ENCODE results near the gene HDDC3.

HDDC3 gene

GRCh38 chr15:90974216-90974615 lies 41.9 kb upstream of the HDDC3 start:
- no peak overlapping the region for H2BK120ac ChIP-seq (ENCODE audit: low read depth, low read length)
- H4K8ac ChIP-seq (ENCODE audit: low read length): no peak overlapping the region
- H2BK15ac ChIP-seq (ENCODE audit: low read depth, poor library complexity, severe bottlenecking): no peak overlapping the region
- H3K4me3 ChIP-seq (ENCODE audit: insufficient read depth in 1 of 2, low read depth in 1 of 2, low read length in 2 of 2): no peak overlapping the region
- H3K4ac ChIP-seq (ENCODE audit: low read depth in 1 of 2, low read length in 2 of 2): no peak overlapping the region
- no peak overlapping the region for H3K14ac ChIP-seq (ENCODE audit: low read length in 2 of 2)
- no peaks in the 10 kb centered on the region for H3K4me1 ChIP-seq (ENCODE audit: control insufficient read depth, insufficient read depth, low read depth, low read length)
- no peak overlapping the region for H3K23ac ChIP-seq (ENCODE audit: low read length in 2 of 2)
- no peak overlapping the region for H2BK12ac ChIP-seq (ENCODE audit: low read length in 2 of 2)
- no peak overlapping the region for H3K4me2 ChIP-seq (ENCODE audit: low read length, poor library complexity, severe bottlenecking)
- no peak overlapping the region for H3K9ac ChIP-seq (ENCODE audit: low read length)
- no peaks in the 10 kb centered on the region for H3K27me3 ChIP-seq (ENCODE audit: control insufficient read depth in 1 of 2, insufficient read depth in 1 of 2, low read length in 2 of 2)
- no peak overlapping the region for H3K27ac ChIP-seq (ENCODE audit: low read length, poor library complexity, severe bottlenecking)
- peaks cover 4% of the 10 kb centered on the region for H3K79me1 ChIP-seq (replicated peaks; ENCODE audit: low read length, poor library complexity, severe bottlenecking)
- H4K91ac ChIP-seq (ENCODE audit: low read length): no peak overlapping the region
- no peaks in the 10 kb centered on the region for H3K9me3 ChIP-seq (ENCODE audit: control insufficient read depth, low read length)
- DNase-seq: no peak
- H2AK5ac ChIP-seq (ENCODE audit: low read length, severe bottlenecking): no peak overlapping the region
- no peak overlapping the region for H2BK5ac ChIP-seq (ENCODE audit: low read depth, low read length, poor library complexity, severe bottlenecking)
- no peak overlapping the region for H2AFZ ChIP-seq (ENCODE audit: low read depth, low read length)
- no peak overlapping the region for H3K18ac ChIP-seq (ENCODE audit: low read depth in 1 of 2, low read length in 2 of 2)
- WGBS: 95% methylated on average over 21 of the region's 21 CpGs
- H3K36me3 ChIP-seq (ENCODE audit: control insufficient read depth in 1 of 2, insufficient read depth in 2 of 2, low read depth in 1 of 2, low read length in 2 of 2): peaks cover 14 to 51% of the 10 kb centered on the region in 2 experiments

- WGBS: 100% methylated on average over 3 of the region's 5 CpGs
- peaks cover 16 to 62% of the 10 kb centered on the region in 2 experiments for H3K36me3 ChIP-seq (ENCODE audit: control insufficient read depth in 1 of 2, insufficient read depth in 2 of 2, low read depth in 1 of 2, low read length in 2 of 2)
Measured at GRCh38 chr15:90972133-90972532, 39.8 kb upstream of the HDDC3 start.

GRCh38 chr15:90970274-90970673 lies 37.9 kb upstream of the HDDC3 start:
- Histone ChIP-seq H3K36me3 (ENCODE audit: control insufficient read depth in 1 of 2, insufficient read depth in 2 of 2, low read depth in 1 of 2, low read length in 2 of 2) (peaks cover 20 to 69% of the 10 kb centered on the region in 2 experiments), H3K9ac (ENCODE audit: low read length) (no peak overlapping the region), H2BK15ac (ENCODE audit: low read depth, poor library complexity, severe bottlenecking) (no peak overlapping the region), H3K4ac (ENCODE audit: low read depth in 1 of 2, low read length in 2 of 2) (no peak overlapping the region), H3K4me3 (ENCODE audit: insufficient read depth in 1 of 2, low read depth in 1 of 2, low read length in 2 of 2) (no peak overlapping the region), H3K27me3 (ENCODE audit: control insufficient read depth in 1 of 2, insufficient read depth in 1 of 2, low read length in 2 of 2) (no peaks in the 10 kb centered on the region), H3K4me1 (ENCODE audit: control insufficient read depth, insufficient read depth, low read depth, low read length) (no peaks in the 10 kb centered on the region), H3K9me3 (ENCODE audit: control insufficient read depth, low read length) (no peaks in the 10 kb centered on the region), H3K14ac (ENCODE audit: low read length in 2 of 2) (no peak overlapping the region), H3K23ac (ENCODE audit: low read length in 2 of 2) (no peak overlapping the region), H3K18ac (ENCODE audit: low read depth in 1 of 2, low read length in 2 of 2) (no peak overlapping the region), H2AK5ac (ENCODE audit: low read length, severe bottlenecking) (no peak overlapping the region), H3K4me2 (ENCODE audit: low read length, poor library complexity, severe bottlenecking) (no peak overlapping the region), H2BK12ac (ENCODE audit: low read length in 2 of 2) (no peak overlapping the region), H3K27ac (ENCODE audit: low read length, poor library complexity, severe bottlenecking) (no peak overlapping the region), H4K91ac (ENCODE audit: low read length) (no peak overlapping the region), H2BK120ac (ENCODE audit: low read depth, low read length) (no peak overlapping the region), H2BK5ac (ENCODE audit: low read depth, low read length, poor library complexity, severe bottlenecking) (no peak overlapping the region), H2AFZ (ENCODE audit: low read depth, low read length) (no peak overlapping the region), H3K79me1 (replicated peaks; ENCODE audit: low read length, poor library complexity, severe bottlenecking) (peaks cover 2% of the 10 kb centered on the region), H4K8ac (ENCODE audit: low read length) (no peak overlapping the region)
- 100% methylated on average over 6 of the region's 7 CpGs for WGBS
- no peak for DNase-seq

More at GRCh38 chr15:90972133-90972532, 39.8 kb upstream of the HDDC3 start:
- no peaks in the 10 kb centered on the region for H3K4me1 ChIP-seq (ENCODE audit: control insufficient read depth, insufficient read depth, low read depth, low read length)
- H2BK5ac ChIP-seq (ENCODE audit: low read depth, low read length, poor library complexity, severe bottlenecking): no peak overlapping the region
- H2AFZ ChIP-seq (ENCODE audit: low read depth, low read length): no peak overlapping the region
- H4K91ac ChIP-seq (ENCODE audit: low read length): no peak overlapping the region
- H3K4me3 ChIP-seq (ENCODE audit: insufficient read depth in 1 of 2, low read depth in 1 of 2, low read length in 2 of 2): no peak overlapping the region
- H2BK120ac ChIP-seq (ENCODE audit: low read depth, low read length): no peak overlapping the region
- H3K4ac ChIP-seq (ENCODE audit: low read depth in 1 of 2, low read length in 2 of 2): no peak overlapping the region
- no peak overlapping the region for H3K14ac ChIP-seq (ENCODE audit: low read length in 2 of 2)
- no peak overlapping the region for H4K8ac ChIP-seq (ENCODE audit: low read length)
- H3K79me1 ChIP-seq (replicated peaks; ENCODE audit: low read length, poor library complexity, severe bottlenecking): peaks cover 4% of the 10 kb centered on the region
- no peaks in the 10 kb centered on the region for H3K9me3 ChIP-seq (ENCODE audit: control insufficient read depth, low read length)
- H2AK5ac ChIP-seq (ENCODE audit: low read length, severe bottlenecking): no peak overlapping the region
- no peak overlapping the region for H3K18ac ChIP-seq (ENCODE audit: low read depth in 1 of 2, low read length in 2 of 2)
- H3K4me2 ChIP-seq (ENCODE audit: low read length, poor library complexity, severe bottlenecking): no peak overlapping the region
- no peak overlapping the region for H3K23ac ChIP-seq (ENCODE audit: low read length in 2 of 2)
- H3K27me3 ChIP-seq (ENCODE audit: control insufficient read depth in 1 of 2, insufficient read depth in 1 of 2, low read length in 2 of 2): no peaks in the 10 kb centered on the region
- no peak for DNase-seq
- no peak overlapping the region for H2BK15ac ChIP-seq (ENCODE audit: low read depth, poor library complexity, severe bottlenecking)
- no peak overlapping the region for H2BK12ac ChIP-seq (ENCODE audit: low read length in 2 of 2)
- no peak overlapping the region for H3K9ac ChIP-seq (ENCODE audit: low read length)
- H3K27ac ChIP-seq (ENCODE audit: low read length, poor library complexity, severe bottlenecking): no peak overlapping the region

GRCh38 chr15:90968434-90968833 lies 36.1 kb upstream of the HDDC3 start:
- Histone ChIP-seq H3K9me3 (ENCODE audit: control insufficient read depth, low read length) (no peaks in the 10 kb centered on the region), H3K14ac (ENCODE audit: low read length in 2 of 2) (no peak overlapping the region), H4K91ac (ENCODE audit: low read length) (no peak overlapping the region), H3K4me1 (ENCODE audit: control insufficient read depth, insufficient read depth, low read depth, low read length) (no peaks in the 10 kb centered on the region), H3K27ac (ENCODE audit: low read length, poor library complexity, severe bottlenecking) (no peak overlapping the region), H3K18ac (ENCODE audit: low read depth in 1 of 2, low read length in 2 of 2) (no peak overlapping the region), H2AK5ac (ENCODE audit: low read length, severe bottlenecking) (no peak overlapping the region), H3K4me2 (ENCODE audit: low read length, poor library complexity, severe bottlenecking) (no peak overlapping the region), H2BK15ac (ENCODE audit: low read depth, poor library complexity, severe bottlenecking) (no peak overlapping the region), H2BK12ac (ENCODE audit: low read length in 2 of 2) (no peak overlapping the region), H3K36me3 (ENCODE audit: control insufficient read depth in 1 of 2, insufficient read depth in 2 of 2, low read depth in 1 of 2, low read length in 2 of 2) (peaks cover 13 to 62% of the 10 kb centered on the region in 2 experiments), H3K4me3 (ENCODE audit: insufficient read depth in 1 of 2, low read depth in 1 of 2, low read length in 2 of 2) (no peak overlapping the region), H3K79me1 (replicated peaks; ENCODE audit: low read length, poor library complexity, severe bottlenecking) (peaks cover 2% of the 10 kb centered on the region), H4K8ac (ENCODE audit: low read length) (no peak overlapping the region), H3K9ac (ENCODE audit: low read length) (no peak overlapping the region), H2BK120ac (ENCODE audit: low read depth, low read length) (no peak overlapping the region), H2BK5ac (ENCODE audit: low read depth, low read length, poor library complexity, severe bottlenecking) (no peak overlapping the region), H2AFZ (ENCODE audit: low read depth, low read length) (no peak overlapping the region), H3K27me3 (ENCODE audit: control insufficient read depth in 1 of 2, insufficient read depth in 1 of 2, low read length in 2 of 2) (no peaks in the 10 kb centered on the region), H3K23ac (ENCODE audit: low read length in 2 of 2) (no peak overlapping the region), H3K4ac (ENCODE audit: low read depth in 1 of 2, low read length in 2 of 2) (no peak overlapping the region)
- 100% methylated on average over 1 of the region's 1 CpG for WGBS
- DNase-seq: no peak

Measured in mesenchymal stem cell (in vitro differentiated cells and primary cell).